Renal cortical epithelial cell (primary cell): ENCODE measurements around the gene ABR. TPM values are rescaled to one million over a fixed set of nuclear protein-coding genes. Genes with fewer than 3 reads are reported as not detected.

Source experiments
- DNase-seq: peaks from one replicate; pipeline ENCODE4 v3.0.0-alpha.2; 2011; ENCODE audit warnings: low read depth
- total RNA-seq: library from RNA; depleted of rRNA; stranded (reverse); fragments of >200 nt; gene quantifications from 2 replicates; pipeline ENCODE4 v1.2.3, GENCODE V29; 2014

ABR gene
- 69.1 and 116 TPM in 2 replicates for total RNA-seq

DNA sequence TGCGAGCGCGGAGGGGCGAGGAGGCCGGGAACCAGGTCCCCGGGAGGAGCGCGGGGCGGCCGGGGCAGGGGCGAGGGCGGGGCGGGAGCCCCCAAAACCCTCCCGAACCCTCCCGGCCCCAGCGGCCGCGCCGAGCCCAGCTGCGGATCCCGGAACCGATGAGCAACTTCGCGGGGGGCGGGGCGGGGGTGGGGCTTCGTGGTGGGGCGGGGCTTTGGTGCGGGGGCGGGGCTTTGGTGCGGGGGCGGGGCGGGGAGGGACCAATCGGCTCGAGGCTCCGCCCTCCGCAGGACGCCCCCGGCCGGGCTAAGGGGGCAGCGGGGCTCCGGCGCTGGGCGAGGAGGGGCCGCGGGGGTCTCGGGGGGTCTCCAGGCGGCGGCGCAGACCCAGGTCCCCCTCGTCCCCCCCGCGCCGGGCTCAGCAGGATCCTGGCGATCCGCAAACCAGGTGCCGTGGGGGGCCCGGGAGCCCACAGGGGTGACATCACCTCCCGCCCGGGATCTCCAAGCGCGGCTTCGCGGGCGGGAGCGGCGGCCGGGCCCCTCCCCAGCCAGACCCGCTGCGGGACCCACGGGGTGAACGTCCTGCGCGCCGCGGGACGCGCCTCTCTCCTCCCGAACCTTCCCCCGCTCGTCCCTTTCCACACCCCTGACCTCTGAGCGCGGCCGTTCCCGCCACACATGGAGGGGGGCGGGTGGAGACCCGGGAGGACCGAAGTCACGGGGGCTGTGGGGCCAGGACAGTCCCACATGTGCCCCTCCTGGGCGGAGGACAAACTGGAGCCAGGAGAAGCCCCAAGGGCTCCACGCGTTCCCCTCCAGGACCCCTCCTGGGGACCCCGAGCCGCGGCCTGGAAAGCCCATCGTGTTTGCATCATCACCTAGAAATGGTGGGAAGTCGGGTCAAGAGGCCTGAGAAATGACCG lies at the start of gene ABR:
TSS of gene ABR (minus strand) at position 164 of the 925 bp plus-strand sequence. CDS start 254 bp downstream, outside the sequence.
- DNase-seq, result no peak

DNA sequence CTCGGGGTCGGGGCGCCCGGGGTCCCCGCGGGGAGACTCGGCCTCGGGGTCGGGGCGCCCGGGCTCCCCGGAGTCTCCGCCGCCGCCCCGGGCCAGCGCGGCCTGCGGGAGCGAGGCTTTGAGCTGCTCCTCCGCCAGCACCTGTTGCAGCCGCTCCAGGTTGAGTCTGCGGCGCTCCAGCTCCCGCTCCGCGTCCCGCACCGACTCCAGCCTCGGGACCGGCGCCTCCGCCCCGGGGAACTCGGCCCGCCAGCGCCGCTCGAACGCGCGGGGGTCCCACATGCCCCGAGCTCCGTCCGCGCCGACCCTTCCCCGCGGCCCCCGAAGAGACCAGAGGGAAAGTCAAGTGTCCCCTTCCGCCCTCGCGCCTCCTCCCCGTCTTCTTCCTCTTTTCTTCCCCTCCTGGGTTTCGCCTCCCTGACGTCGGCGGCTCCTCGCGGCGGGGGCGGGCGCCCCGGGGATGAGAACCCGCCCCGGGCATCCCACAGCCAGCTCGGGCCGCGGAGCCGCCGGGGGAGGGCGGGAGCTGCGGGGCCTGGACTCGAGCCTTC lies 49.6 kb upstream of the ABR start:
- DNase-seq, result no peak

DNA sequence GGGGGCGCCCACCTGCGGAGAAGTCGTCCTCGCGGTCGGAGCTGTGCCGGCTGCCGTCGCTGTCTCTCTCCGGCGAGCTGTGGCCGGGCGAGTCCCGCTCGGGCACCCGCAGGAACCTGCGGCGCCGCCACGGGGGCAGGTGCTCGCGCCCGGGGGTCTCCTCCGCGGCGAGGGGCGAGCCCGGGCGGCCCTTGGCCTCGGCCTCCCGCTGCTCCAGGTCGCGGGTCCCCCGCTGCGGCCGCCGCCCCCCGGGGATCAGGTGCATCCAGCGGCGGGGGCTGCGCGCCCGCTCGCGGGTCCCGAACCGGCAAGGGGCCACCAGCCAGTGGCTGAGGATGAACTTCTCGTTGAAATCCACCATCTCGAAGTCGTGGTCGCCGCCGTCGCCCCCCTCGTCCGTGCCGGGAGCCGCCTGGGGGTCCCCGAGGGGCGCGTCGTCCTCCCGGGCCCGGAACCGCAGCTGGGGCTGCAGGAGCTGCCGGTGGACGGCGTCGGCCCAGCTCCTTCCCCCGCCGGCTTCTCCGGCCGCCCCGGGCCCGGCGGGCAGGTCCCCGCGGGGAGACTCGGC lies 49.1 kb upstream of the ABR start:
- no peak for DNase-seq

DNA sequence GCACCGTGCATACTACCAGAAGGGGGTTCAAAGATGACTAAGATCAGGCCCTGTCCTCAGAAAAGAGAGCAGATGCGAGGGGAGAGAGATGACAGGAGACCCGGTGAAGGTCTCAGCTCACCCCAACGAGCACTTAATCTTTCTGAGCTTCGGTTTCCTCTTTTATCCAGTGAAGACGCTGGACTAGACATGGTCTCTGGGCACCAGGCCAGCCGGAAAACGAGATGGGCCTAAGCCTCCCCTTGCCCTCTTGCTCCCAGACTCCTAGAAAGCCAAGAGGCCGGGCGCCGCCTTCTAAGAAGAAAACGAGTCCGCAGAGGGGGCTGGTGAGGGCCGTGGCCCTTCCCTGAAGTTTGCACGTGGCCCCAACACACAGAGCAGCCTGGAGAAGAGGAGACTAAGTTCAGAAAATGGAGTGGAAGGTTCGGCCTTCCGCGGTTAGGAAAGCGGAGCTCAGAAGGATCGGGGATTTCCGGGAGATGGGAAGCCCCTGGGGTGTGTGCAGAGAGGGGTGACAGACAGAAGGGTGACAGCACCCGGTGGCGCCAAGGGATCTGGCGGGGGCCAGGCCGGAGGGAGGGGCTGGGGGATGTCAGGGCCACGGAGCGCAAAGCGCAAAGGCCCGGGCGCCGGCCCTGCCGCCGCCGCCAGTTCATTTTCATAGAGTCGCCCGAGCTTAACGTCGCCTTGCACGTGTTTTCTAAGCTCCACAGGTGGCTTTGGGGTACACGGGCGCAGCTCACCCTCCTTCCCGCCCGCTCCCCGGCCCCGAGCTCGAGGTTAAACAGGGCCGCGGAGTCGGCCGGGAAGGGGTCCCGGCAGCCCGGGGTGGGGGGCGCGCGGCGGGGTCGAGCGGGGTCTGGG lies 48.4 kb upstream of the ABR start:
- DNase-seq, result no peak

DNA sequence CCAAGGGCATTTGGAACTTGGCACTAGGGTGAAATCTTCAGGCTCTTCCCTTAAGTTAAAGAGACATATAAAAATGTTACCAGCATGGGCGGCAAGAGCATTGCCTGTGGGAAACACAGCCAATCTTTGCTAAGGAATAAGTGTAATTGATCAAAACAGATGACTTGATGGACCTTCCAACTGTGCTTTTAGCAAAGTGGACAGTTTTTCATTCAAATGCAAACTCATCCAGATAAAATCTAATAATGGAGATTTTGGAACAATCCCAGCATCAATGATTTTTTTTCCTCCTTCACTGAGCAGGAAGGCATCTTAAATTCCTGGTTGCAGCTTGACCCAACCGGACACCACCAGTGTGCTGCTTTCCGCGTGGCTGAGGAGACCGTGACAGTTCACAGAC lies 47.6 kb upstream of the ABR start:
- no peak for DNase-seq

DNA sequence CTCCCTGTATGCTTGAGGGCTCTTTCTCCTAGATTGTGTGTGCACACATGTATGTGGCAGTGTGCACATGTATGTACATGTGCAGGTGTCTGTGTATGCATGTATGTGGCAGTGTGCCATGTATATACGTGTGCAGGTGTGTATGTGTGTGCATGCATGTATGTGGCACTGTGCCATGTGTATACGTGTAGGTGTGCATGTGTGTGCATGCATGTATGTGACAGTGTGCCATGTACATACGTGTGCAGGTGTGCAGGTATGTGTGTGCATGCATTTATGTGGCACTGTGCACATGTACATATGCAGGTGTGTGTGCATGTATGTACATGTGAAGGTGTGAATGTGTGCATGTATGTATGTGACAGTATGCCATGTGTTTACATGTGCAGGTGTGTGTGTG lies 46.5 kb upstream of the ABR start:
- no peak for DNase-seq

DNA sequence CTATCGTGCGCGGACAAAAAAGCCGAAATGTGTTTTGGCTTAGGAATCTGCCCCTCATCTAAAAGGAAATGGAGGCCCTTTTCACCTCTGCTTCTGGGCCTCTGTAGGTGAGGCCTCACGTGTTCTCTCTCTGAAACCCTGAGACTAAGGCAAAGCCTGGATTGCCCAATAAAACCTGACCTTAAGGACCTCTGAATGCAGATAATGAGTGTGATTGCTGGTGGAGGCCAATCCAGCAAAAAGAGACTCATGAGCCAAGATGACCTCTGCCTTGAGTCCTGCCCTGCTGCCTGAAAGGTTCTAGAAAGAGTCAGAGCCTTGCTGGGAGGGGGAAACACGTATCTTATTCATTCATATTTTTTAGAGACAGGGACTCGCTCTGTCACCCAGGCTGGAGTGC lies 44.5 kb upstream of the ABR start:
- DNase-seq, result no peak

DNA sequence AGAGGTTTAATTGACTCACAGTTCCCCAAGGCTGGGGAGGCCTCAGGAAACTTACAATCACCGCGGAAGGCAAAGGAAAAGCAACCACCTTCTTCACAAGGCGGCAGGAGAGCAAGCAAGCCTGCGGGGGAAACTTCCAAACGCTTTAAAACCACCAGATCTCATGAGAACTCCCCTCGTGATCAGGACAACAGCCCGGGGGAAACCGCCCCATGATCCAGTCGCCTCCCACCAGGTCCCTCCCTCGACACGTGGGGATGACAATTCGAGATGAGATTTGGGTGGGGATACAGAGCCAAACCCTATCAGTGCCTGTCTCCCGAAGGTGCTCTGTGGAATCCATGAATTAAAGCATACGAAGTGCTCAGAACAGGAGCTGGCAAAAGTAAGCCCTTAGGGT lies 43.9 kb upstream of the ABR start:
- DNase-seq, result no peak

DNA sequence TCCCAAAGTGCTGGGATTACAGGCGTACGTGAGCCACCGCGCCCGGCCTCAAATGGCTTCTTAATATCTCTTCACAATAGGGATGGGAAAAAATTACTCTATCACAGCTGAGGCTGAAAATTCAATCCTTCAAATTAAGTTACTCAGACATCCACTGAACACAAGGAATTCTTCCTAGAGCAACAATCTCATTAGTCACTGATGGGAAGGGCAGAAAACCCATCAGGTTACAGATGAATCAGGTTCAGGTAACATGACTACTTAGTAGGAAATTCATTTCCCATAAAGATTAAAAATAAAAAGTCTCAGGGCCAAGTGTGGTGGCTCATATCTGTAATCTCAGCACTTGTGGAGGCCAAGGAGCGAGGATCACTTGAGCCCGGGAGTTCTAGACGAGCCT lies 42.5 kb upstream of the ABR start:
- peak; percentile 77 for DNase-seq

DNA sequence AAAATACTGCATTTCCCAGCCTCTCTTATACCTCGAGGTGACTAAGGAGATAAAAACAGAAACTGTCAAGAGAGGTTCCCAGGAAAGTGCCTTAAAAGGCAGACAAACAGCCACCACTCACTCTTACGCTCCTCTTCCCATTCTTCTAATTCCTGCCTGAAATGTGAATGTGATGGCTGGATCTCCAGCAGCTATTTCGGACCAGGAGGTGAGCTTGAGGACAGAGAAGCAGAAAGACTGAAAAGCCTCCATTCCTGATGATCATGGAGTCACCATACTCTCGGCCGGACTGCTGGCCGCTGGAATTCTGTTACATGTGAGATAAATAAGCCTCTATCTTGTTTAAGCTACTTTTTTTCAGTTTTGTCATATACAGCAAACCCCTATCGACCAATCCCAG lies 41.4 kb upstream of the ABR start:
- no peak for DNase-seq

DNA sequence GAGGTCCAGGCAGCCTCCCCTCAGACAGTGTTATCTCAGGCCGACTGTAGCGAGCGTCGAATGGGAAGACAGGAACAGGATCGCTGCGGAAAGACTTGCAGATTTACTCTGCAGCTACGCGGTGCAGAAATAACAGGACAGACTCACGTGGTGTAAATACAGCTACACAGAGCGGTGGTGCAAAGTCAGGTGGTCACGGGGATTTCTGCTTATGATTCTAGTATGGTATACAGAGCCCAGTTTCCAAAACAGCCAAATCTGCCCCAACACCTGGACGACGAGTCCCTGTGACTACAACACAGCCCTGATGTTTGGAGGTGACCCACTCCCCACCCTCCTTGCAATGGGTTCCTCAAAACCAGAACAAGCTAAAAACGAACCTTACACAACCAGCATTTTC lies 40.6 kb upstream of the ABR start:
- DNase-seq, result no peak

DNA sequence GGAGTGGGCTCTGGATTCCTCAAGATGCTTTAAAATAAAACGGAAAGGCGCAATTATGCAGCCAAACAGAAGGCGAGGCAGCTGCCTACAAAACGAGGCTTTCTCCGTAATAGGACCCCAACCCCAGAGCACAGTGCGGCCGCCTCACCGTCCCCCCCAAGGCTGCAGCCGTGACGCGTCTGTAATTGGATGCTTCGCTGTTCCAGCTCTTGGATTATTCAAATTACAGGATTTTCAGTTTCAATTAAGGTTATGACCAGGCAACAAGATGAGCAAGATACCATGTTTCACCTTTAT lies 37.3 kb upstream of the ABR start:
- no peak for DNase-seq

DNA sequence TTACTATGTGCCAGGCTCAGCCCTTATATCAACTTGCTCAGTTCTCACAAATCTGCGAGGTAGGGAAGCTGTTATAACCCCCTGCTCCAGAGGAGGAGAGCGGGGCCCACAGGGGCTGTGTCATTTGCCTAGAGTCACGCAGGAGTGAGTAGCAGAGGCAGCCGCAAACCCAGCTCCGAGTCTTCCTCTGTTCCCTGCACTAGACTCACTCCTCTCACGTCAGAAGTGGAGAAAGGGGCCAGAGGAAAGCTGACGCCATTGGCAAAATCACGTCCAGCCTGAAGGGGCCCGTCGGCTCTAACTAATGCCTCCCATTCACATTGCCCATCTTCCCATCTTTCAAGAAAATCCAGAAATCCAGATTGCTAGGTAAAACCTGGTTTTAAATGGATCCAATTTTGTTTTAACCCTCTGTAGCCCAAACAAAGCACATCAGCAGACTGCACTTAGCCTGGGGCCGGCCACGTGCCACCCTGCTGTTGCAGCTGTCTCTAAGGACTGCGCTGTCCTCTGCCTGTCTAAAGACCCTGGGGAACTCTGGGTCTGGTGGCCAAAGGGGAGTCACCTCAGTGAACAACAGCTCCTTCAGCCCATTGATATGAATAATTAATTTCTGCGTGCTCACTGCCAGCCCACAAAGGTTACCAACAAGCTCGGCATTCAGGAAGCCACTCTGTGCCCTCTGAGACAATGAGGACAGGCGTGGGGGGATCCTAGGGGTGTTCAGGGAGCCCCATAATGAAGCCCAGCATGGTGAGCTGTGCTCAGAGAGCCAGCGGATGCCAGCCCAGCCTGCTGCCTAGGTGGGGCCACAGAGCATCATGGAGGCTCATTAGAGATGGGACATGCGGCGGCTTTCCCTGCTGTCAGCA lies 36.7 kb upstream of the ABR start:
- DNase-seq, result no peak

DNA sequence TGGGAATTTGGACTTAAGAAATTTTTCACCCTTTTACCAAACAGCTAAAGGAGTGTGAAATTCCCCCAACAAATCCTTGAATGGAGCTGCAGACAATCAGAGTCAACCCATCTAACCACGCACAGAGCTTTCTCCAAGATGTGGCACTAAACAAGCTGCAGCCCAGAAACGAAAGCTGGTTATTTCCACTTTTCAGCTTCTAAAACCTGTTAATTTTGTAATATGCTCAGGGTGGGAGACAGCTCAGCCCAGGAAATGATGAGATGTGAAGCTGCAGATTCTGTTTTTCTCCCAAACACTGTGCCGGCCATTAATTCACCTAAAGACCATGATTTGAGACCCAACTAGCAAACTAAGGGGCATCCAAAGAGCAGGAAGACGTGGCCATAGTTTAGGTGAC lies 33.2 kb upstream of the ABR start:
- DNase-seq, result no peak

DNA sequence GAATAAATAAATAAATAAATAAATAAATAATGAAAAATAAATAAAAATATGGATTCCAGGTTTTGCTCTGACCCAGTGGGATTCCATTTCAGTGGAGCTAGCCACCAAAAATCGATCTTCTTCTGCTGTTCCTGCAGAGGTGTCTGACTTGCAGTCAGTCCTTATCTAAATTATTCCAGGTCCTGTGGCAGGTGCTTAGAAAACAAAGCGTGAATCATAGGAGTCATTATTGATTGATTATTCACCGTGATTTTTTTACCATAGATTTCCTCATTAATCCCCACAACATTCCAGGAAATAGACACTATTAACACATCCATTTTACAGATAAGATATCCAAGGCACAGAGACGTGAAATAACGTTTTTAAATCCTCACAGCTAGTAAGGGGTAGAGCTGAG lies 31.5 kb upstream of the ABR start:
- DNase-seq, result no peak

DNA sequence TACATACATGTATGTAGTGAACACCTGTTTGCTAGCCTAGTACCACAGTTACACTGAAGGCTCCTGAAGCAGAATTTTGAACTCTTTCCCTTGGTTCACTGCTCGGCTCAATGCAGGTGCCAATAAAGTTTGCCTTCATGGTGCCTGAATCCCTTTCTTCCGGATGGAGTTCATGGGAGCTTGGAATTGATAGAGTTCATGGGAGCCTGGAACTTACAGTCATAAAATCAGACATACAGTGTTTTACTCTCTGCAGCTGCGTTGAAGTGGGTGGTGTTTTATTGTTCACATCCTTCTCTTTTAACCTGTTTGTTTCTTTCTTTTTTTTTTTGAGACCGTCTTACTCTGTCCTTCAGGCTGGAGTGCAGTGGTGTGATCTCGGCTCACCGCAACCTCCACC lies 29.2 kb upstream of the ABR start:
- no peak for DNase-seq

DNA sequence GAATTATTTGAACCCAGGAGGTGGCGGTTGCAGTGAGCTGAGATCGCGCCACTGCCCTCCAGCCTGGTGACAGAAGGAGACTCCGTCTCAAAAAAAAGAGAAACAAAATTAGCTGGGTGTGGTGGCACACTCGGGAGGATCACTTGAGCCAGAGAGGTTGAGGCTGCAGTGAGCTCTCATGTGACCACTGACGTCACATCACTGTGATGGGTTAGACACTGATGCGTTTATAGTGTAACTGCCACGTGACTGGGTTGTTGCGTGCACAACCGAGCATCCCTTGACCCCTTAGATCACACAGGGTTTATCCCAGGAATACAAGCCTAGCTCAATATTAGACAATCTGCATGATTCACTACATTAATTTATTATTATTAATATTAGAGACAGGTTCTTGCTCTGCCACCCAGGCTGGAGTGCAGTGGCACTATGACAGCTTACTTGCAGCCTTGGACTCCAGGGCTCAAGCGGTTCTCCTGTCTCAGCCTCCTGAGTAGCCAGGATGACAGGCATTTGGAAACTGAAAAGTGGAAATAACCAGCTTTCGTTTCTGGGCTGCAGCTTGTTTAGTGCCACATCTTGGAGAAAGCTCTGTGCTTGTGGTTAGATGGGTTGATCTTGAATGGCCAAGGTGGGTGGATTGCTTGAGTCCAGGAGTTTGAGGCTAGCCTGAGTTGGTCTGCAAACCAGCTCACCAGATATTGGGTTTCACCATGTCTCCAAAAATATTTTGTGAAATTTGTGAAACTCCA lies 26.4 kb upstream of the ABR start:
- DNase-seq, result no peak

DNA sequence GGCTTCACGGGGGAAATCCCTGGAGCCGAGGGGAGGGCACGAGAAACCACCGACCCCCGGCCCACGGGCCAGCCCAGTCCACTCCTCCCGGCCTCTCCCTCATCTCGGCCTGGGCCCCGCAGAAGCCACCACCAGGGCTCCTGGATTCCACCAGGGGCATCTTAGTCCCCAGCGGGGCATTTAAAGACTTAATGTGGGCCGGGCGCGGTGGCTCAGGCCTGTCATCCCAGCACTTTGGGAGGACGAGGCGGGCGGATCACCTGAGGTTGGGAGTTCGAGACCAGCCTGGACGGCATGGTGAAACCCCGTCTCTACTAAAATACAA lies 24.1 kb upstream of the ABR start:
- no peak for DNase-seq

DNA sequence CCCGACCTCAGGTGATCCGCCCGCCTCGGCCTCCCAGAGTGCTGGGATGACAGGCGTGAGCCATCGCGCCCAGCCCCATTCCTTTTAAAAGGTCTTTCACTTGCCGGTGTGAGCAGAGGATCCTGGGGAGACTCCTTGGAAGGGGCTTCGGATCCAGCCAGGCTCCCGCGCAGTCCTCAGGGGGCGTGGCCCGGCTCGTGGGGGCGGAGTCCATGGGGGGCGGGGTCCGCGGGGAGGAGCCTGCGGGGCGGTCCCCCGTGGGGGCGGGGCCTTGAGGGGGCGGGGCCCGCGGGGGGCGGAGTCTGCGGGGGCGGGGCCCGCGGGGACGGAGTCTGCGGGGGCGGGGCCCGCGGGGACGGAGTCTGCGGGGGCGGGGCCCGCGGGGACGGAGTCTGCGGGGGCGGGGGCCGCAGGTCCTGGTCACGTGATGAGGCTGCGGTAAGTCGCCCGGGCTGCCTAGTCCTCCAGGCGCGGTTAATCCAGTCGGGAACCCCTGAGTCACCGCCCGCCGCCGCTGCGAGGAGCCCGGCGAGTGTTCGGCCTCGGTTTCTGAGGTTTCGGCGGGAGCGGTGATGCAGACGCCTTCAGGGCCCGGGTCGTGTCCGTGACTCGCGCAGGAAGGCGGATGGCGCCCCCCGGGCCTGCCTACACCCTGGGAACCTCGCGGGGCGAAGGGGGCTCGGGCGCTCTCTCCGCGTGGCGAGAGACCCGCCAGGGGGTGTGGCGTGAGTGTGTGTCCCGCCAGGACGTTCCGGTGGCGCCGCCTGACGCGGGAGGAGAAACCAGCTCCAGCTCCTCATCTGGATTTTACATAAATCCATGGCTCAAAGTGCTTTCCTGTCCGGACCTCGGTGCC lies 23.6 kb upstream of the ABR start:
- peak; percentile 28 for DNase-seq

DNA sequence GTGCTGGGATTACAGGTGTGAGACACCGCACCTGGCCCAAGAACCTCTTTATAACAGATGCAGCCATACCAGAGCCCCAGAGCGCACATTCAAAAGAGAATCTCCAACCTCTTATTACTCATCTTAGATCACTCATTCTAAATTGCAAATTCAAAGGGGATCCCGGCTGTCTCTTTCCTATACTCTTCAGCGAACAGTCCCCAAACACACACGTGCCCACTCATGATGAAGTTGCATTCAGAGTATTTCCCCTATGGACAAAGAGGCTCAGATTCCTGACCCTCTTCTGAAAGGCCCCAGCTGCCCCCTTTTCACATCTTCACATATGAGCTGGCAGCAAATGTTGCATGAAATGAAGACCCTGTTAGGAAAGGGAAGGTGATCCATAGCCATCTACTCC lies 22.5 kb upstream of the ABR start:
- DNase-seq, result no peak
